SK-N-SH treated with all-trans-retinoic acid at 6 μM for 48 hours (cell line): ENCODE results near the gene LAD1.

Source experiments
- BACH2 ChIP-seq: fragments of 250-450 bp; sonication (Bioruptor Pico); IDR thresholded peaks from 2 replicates; pipeline ENCODE4 v1.9.0; 2021; ENCODE audit warnings: mild to moderate bottlenecking, borderline replicate concordance
- PATZ1 ChIP-seq: fragments of 250-450 bp; sonication (Bioruptor Pico); IDR thresholded peaks from 2 replicates; pipeline ENCODE4 v1.8.0; 2020; ENCODE audit warnings: mild to moderate bottlenecking, moderate library complexity, borderline replicate concordance
- RARB ChIP-seq: fragments of 250-450 bp; sonication (Bioruptor Pico); IDR thresholded peaks from 2 replicates; pipeline ENCODE4 v1.8.0; 2021; ENCODE audit warnings: mild to moderate bottlenecking, moderate library complexity
- ZC3H10 ChIP-seq: fragments of 250-450 bp; sonication (Bioruptor Pico); IDR thresholded peaks from 2 replicates; pipeline ENCODE4 v1.5.1; 2021; ENCODE audit warnings: mild to moderate bottlenecking, moderate library complexity
- ZFP3 ChIP-seq: fragments of 250-450 bp; sonication (Bioruptor Pico); IDR thresholded peaks from 2 replicates; pipeline ENCODE4 v1.5.0; 2020; ENCODE audit warnings: mild to moderate bottlenecking, moderate library complexity
- ZFP30 ChIP-seq: fragments of 450-650 bp; formaldehyde crosslinking; IDR thresholded peaks from 2 replicates; pipeline ENCODE4 v1.5.0; 2022; ENCODE audit warnings: mild to moderate bottlenecking, moderate library complexity
- ZNF70 ChIP-seq: fragments of 450-650 bp; formaldehyde crosslinking; IDR thresholded peaks from 2 replicates; pipeline ENCODE4 v1.5.0; 2020; ENCODE audit warnings: mild to moderate bottlenecking, moderate library complexity
- ZNF8 ChIP-seq: fragments of 450-650 bp; formaldehyde crosslinking; IDR thresholded peaks from 2 replicates; pipeline ENCODE4 v1.5.0; 2020; ENCODE audit warnings: mild to moderate bottlenecking, moderate library complexity
- TF ChIP-seq, protein P1 (sequence below): fragments of 250-450 bp; sonication (Bioruptor Pico); IDR thresholded peaks from 2 replicates; pipeline ENCODE4 v1.5.1; 2021; ENCODE audit warnings: mild to moderate bottlenecking, moderate library complexity
- TF ChIP-seq, protein P2 (sequence below): fragments of 250-450 bp; sonication (Bioruptor Pico); IDR thresholded peaks from 2 replicates; pipeline ENCODE4 v1.8.0; 2021; ENCODE audit warnings: low read depth, mild to moderate bottlenecking, moderate library complexity, borderline replicate concordance
- TF ChIP-seq, protein P3 (sequence below): fragments of 250-450 bp; sonication (Bioruptor Pico); IDR thresholded peaks from 2 replicates; pipeline ENCODE4 v1.5.0; 2020; ENCODE audit warnings: mild to moderate bottlenecking, moderate library complexity

DNA sequence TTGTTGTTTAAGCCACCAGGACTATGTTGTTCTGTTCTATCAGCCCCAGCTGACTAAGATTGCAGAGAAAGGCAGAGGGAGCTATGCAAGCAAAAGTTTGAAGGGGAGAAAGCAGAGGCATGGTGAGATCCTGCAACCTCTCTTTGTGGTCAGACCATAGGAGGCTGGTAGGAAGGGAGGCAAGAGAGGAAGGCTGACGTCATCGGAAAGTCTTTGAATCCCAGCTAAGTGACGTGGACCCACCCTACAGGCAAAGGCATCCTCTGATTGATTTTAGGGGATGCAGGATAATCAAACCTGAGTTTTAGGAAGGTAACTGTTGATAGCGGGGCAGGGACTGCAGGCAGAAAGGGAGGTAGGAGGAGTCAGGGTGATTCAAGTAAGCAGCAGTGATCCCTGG is 45.7 kb upstream of the LAD1 start:
- TF ChIP-seq, protein P1, sequence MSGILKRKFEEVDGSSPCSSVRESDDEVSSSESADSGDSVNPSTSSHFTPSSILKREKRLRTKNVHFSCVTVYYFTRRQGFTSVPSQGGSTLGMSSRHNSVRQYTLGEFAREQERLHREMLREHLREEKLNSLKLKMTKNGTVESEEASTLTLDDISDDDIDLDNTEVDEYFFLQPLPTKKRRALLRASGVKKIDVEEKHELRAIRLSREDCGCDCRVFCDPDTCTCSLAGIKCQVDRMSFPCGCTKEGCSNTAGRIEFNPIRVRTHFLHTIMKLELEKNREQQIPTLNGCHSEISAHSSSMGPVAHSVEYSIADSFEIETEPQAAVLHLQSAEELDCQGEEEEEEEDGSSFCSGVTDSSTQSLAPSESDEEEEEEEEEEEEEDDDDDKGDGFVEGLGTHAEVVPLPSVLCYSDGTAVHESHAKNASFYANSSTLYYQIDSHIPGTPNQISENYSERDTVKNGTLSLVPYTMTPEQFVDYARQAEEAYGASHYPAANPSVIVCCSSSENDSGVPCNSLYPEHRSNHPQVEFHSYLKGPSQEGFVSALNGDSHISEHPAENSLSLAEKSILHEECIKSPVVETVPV (CRISPR knock-in tag), result no peak
- TF ChIP-seq ZFP30 (CRISPR knock-in tag) (no peak), BACH2 (CRISPR knock-in tag) (no peak), PATZ1 (CRISPR knock-in tag) (no peak), ZFP3 (no peak), ZNF8 (CRISPR knock-in tag) (no peak), RARB (CRISPR knock-in tag) (no peak), ZNF70 (no peak), ZC3H10 (CRISPR knock-in tag) (no peak)
- TF ChIP-seq, protein P2, sequence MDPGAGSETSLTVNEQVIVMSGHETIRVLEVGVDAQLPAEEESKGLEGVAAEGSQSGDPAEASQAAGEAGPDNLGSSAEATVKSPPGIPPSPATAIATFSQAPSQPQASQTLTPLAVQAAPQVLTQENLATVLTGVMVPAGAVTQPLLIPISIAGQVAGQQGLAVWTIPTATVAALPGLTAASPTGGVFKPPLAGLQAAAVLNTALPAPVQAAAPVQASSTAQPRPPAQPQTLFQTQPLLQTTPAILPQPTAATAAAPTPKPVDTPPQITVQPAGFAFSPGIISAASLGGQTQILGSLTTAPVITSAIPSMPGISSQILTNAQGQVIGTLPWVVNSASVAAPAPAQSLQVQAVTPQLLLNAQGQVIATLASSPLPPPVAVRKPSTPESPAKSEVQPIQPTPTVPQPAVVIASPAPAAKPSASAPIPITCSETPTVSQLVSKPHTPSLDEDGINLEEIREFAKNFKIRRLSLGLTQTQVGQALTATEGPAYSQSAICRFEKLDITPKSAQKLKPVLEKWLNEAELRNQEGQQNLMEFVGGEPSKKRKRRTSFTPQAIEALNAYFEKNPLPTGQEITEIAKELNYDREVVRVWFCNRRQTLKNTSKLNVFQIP (CRISPR knock-in tag), result no peak
- TF ChIP-seq, protein P3, sequence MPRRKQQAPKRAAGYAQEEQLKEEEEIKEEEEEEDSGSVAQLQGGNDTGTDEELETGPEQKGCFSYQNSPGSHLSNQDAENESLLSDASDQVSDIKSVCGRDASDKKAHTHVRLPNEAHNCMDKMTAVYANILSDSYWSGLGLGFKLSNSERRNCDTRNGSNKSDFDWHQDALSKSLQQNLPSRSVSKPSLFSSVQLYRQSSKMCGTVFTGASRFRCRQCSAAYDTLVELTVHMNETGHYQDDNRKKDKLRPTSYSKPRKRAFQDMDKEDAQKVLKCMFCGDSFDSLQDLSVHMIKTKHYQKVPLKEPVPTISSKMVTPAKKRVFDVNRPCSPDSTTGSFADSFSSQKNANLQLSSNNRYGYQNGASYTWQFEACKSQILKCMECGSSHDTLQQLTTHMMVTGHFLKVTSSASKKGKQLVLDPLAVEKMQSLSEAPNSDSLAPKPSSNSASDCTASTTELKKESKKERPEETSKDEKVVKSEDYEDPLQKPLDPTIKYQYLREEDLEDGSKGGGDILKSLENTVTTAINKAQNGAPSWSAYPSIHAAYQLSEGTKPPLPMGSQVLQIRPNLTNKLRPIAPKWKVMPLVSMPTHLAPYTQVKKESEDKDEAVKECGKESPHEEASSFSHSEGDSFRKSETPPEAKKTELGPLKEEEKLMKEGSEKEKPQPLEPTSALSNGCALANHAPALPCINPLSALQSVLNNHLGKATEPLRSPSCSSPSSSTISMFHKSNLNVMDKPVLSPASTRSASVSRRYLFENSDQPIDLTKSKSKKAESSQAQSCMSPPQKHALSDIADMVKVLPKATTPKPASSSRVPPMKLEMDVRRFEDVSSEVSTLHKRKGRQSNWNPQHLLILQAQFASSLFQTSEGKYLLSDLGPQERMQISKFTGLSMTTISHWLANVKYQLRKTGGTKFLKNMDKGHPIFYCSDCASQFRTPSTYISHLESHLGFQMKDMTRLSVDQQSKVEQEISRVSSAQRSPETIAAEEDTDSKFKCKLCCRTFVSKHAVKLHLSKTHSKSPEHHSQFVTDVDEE (CRISPR knock-in tag), result no peak
